T-helper 17 cell (primary cell): ENCODE measurements around the gene PET100. TPM values are rescaled to one million over a fixed set of nuclear protein-coding genes. Genes with fewer than 3 reads are reported as not detected.

Source experiments
- ATAC-seq: fragments of 150-1000 bp; cut with Tn5 transposase; 2 replicates; pipeline ENCODE4 v1.10.0; 2021; ENCODE audit warnings: mild to moderate bottlenecking, moderate library complexity
- DNase-seq, 3 donors: peaks; one replicate each; pipeline versions ENCODE4 v3.0.0 to v3.0.0-alpha.2; 2020 to 2021
- H3K9me3 ChIP-seq: one replicate; pipeline ENCODE4 v1.7.0; 2013; ENCODE audit warnings: low read length, mild to moderate bottlenecking; ENCODE audit not compliant: control insufficient read depth, poor library complexity, severe bottlenecking
- H3K27ac Mint-ChIP-seq: one replicate; pipeline ENCODE4 v1.8.0; 2022; ENCODE audit warnings: mild to moderate bottlenecking, moderate library complexity, mixed read lengths
- H3K27me3 Mint-ChIP-seq: one replicate; pipeline ENCODE4 v1.8.0; 2022; ENCODE audit warnings: mixed read lengths
- H3K36me3 Mint-ChIP-seq: one replicate; pipeline ENCODE4 v1.8.0; 2022; ENCODE audit warnings: low read depth, mixed read lengths
- H3K4me1 Mint-ChIP-seq: one replicate; pipeline ENCODE4 v1.8.0; 2022; ENCODE audit warnings: mild to moderate bottlenecking, mixed read lengths
- H3K4me3 Mint-ChIP-seq: one replicate; pipeline ENCODE4 v1.8.0; 2022; ENCODE audit warnings: mild to moderate bottlenecking, moderate library complexity, mixed read lengths
- total RNA-seq, 4 donors: library from RNA in 2 of 4; stranded (reverse) in 2 of 4; gene quantifications; one replicate each; pipeline ENCODE4 v1.2.3 and lab custom pipeline; 2022 to 2026

The PET100 gene
- total RNA-seq, 2 donors from 2014 or later = 106 to 109 TPM

GRCh38 chr19:7676376-7676775 lies 46.8 kb downstream of the PET100 start:
- Mint-ChIP-seq H3K27ac (peak overlapping the region; percentile 53), H3K36me3 (no peaks in the 10 kb centered on the region), H3K27me3 (peaks cover 42% of the 10 kb centered on the region), H3K4me1 (peaks cover 38% of the 10 kb centered on the region), H3K4me3 (no peak overlapping the region)
- DNase-seq (no peak), ATAC-seq (no peak)
- H3K9me3 ChIP-seq = no peaks in the 10 kb centered on the region

- Mint-ChIP-seq H3K36me3 (no peaks in the 10 kb centered on the region), H3K4me3 (peak within 1 kb of the TSS; percentile 33), H3K4me1 (peaks cover 42% of the 10 kb centered on the region), H3K27me3 (peaks cover 38% of the 10 kb centered on the region), H3K27ac (peak within 1 kb of the TSS; percentile 53)
- no peak for DNase-seq
- ATAC-seq = no peak
- H3K9me3 ChIP-seq = no peaks in the 10 kb centered on the region
Measured at GRCh38 chr19:7676854-7677253, 47.3 kb downstream of the PET100 start, which contains the start of gene MCEMP1. Gene MCEMP1 (plus strand): TSS chr19:7677090. CDS start chr19:7677121, 31 bp downstream.

DNA sequence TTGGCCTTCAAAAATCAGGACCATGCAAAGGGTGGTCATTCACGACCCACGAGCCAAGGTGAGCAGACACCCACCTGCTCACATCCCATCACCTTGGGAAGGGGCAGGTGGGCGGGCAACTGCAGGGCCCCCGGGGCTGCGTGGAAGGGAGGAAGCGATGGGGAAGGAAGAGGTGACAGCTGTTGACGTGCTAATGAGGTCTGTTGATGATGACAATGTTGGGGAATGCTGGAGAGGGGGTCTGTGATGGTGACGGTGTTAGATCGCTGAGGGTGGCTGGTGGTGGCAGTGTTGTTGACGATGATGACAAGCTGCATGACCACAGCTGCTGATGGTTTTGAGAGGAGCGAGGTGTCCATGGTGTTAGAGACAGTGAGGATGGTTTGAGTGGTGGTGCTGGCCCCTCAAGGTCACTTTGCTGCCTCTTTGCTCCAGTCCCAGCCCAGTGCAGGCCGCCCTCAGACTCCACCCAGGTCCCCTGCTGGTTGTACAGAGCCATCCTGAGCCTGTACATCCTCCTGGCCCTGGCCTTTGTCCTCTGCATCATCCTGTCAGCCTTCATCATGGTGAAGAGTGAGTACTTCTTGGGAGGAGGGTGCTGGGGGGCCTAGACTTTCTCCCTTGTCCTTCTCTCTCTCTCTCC lies 48.2 kb downstream of the PET100 start:
- DNase-seq = no peak
- ATAC-seq = no peak
- H3K36me3 Mint-ChIP-seq = no peaks in the 10 kb centered on the region
- H3K27me3 Mint-ChIP-seq = peaks cover 35% of the 10 kb centered on the region
- H3K4me3 Mint-ChIP-seq = no peak overlapping the region
- no peak overlapping the region for H3K27ac Mint-ChIP-seq
- H3K9me3 ChIP-seq = no peaks in the 10 kb centered on the region
- H3K4me1 Mint-ChIP-seq = peaks cover 43% of the 10 kb centered on the region

DNA sequence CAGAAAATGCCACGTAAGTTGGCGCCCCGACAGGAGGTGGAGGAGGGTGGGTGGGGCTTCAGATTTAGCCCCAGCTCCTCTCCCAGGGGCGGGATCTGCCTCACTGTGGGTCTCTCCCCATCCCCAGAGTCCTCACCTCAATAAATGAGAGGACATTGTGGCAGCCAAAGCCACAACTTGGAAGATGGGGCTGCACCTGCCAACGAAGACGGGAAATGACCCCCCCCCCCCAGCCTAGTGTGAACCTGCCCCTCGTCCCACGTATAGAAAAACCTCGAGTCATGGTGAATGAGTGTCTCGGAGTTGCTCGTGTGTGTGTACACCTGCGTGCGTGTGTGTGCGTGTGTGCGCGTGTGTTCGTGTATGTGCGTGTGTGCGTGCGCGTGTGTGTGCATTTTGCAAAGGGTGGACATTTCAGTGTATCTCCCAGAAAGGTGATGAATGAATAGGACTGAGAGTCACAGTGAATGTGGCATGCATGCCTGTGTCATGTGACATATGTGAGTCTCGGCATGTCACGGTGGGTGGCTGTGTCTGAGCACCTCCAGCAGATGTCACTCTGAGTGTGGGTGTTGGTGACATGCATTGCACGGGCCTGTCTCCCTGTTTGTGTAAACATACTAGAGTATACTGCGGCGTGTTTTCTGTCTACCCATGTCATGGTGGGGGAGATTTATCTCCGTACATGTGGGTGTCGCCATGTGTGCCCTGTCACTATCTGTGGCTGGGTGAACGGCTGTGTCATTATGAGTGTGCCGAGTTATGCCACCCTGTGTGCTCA lies 49.6 kb downstream of the PET100 start:
- H3K36me3 Mint-ChIP-seq = no peaks in the 10 kb centered on the region
- peaks cover 25% of the 10 kb centered on the region for H3K27me3 Mint-ChIP-seq
- peaks cover 43% of the 10 kb centered on the region for H3K4me1 Mint-ChIP-seq
- H3K27ac Mint-ChIP-seq = peak overlapping the region; percentile 81
- no peaks in the 10 kb centered on the region for H3K9me3 ChIP-seq
- ATAC-seq (peak; percentile 80), DNase-seq (peak; percentile 41 to 61 (median 58))
- peak overlapping the region; percentile 83 for H3K4me3 Mint-ChIP-seq

- H3K9me3 ChIP-seq = no peaks in the 10 kb centered on the region
- Mint-ChIP-seq H3K36me3 (no peaks in the 10 kb centered on the region), H3K27me3 (peaks cover 21% of the 10 kb centered on the region), H3K27ac (peak overlapping the region; percentile 81), H3K4me1 (peaks cover 41% of the 10 kb centered on the region), H3K4me3 (peak overlapping the region; percentile 83)
- ATAC-seq (no peak), DNase-seq (no peak)
Measured at GRCh38 chr19:7679771-7680605, 50.4 kb downstream of the PET100 start.

DNA sequence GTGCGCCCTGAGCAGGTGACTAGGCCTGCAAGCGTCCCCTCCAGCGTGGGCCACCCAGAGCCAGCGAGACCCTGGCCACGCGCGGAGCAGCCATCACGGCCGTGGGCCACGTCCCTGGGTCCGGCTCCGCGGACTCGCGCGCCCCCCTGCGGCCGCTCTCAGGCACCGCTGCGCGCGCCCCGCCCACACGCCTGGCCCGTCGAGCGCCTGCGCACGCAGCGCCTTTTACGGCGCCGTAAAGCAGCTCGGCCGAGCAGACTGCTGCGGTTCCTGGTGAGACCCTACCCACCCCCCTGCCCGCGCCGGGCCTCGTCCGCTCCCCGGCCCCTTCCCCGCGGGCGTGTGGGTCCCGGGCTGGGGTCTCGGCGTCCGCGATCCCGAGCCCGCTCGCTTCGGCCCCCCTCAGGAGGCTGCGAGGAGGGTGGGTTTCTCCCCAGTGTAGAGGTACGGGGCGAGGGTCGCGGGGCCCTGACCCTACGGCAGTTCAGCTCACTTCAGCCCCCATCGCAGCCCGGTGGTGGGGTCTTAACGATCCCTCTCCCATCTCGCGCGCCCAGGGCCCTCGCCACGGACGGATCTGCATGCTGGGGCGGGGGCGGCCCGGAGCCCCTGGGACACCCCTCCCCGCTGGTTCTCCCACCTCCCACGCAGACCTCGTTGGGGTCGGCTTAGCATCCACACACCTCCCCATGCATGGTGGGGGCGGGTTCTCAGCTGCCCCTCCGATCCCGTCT lies 51.2 kb downstream of the PET100 start, which contains the start of gene TRAPPC5:
TSS of gene TRAPPC5 (plus strand) at position 228 of the 734 bp plus-strand sequence. CDS start 1,421 bp downstream, outside the sequence.
- H3K9me3 ChIP-seq = no peaks in the 10 kb centered on the region
- Mint-ChIP-seq H3K36me3 (no peaks in the 10 kb centered on the region), H3K27me3 (peaks cover 19% of the 10 kb centered on the region), H3K27ac (peak within 1 kb of the TSS; percentile 85), H3K4me3 (peak within 1 kb of the TSS; percentile 95), H3K4me1 (peaks cover 44% of the 10 kb centered on the region)
- DNase-seq = peak; percentile 83 to 90 (median 86)
- ATAC-seq = peak; percentile 68

Other genes starting within 250 kb of the PET100 start
- gene PEX11G, start 140.8 kb upstream of the PET100 start, total RNA-seq = not detected
- gene ZNF358, start 113.7 kb upstream of the PET100 start, total RNA-seq = 1 to 10 TPM; 4.1 to 5.1 TPM
- 10 to 100 TPM; 11.4 to 17.0 TPM for gene MCOLN1, start 107.2 kb upstream of the PET100 start, total RNA-seq
- 10 to 100 TPM; 95.1 to 97.2 TPM for gene PNPLA6, start 94.1 kb upstream of the PET100 start, total RNA-seq
- under 1 TPM; 0.12 to 0.44 TPM for gene CAMSAP3, start 33.9 kb upstream of the PET100 start, total RNA-seq
- 10 to 100 TPM; 56.3 to 70.1 TPM for gene XAB2, start 248 bp upstream of the PET100 start, total RNA-seq
- gene PCP2, start 3.9 kb downstream of the PET100 start, total RNA-seq = 1 to 10 TPM; 2.0 to 9.1 TPM
- 100 to 1,000 TPM; 256 to 274 TPM for gene STXBP2, start 7.3 kb downstream of the PET100 start, total RNA-seq
- gene RETN, start 39.3 kb downstream of the PET100 start, total RNA-seq = not detected
- under 1 TPM; 0.52 to 0.68 TPM for gene MCEMP1, start 47.3 kb downstream of the PET100 start, total RNA-seq
- 10 to 100 TPM; 55.5 to 69.8 TPM for gene TRAPPC5, start 51.0 kb downstream of the PET100 start, total RNA-seq
- gene FCER2, start 72.3 kb downstream of the PET100 start, total RNA-seq = 1 to 10 TPM in 1 of 2 donors, not detected in 1; 7.0 TPM
- not detected for gene CLEC4G, start 102.3 kb downstream of the PET100 start, total RNA-seq
- not detected for gene CD209, start 117.7 kb downstream of the PET100 start, total RNA-seq
- gene CLEC4M, start 133.4 kb downstream of the PET100 start, total RNA-seq = under 1 TPM in 1 of 2 donors, not detected in 1; 0.17 TPM
- 10 to 100 TPM in 1 of 2 donors, 1 to 10 TPM in 1; 9.3 to 10.1 TPM for gene EVI5L, start 200.4 kb downstream of the PET100 start, total RNA-seq
- gene PRR36, start 244.6 kb downstream of the PET100 start, total RNA-seq = under 1 TPM; 0.37 to 0.63 TPM